Activated naive CD4-positive, alpha-beta T cell treated with anti-CD3 and anti-CD28 coated beads, Interleukin-2, amount 50 U/mL, for 24 hours (primary cell): ENCODE measurements around the gene TANGO2.

Experiments
- H3K27ac Mint-ChIP-seq: one replicate; pipeline ENCODE4 v1.8.0; 2021; ENCODE audit warnings: mild to moderate bottlenecking, mixed read lengths
- H3K27me3 Mint-ChIP-seq: one replicate; pipeline ENCODE4 v1.8.0; 2021; ENCODE audit warnings: mixed read lengths
- H3K36me3 Mint-ChIP-seq: one replicate; pipeline ENCODE4 v1.8.0; 2021; ENCODE audit warnings: mixed read lengths
- H3K4me1 Mint-ChIP-seq: one replicate; pipeline ENCODE4 v1.8.0; 2021; ENCODE audit warnings: mixed read lengths
- H3K4me3 Mint-ChIP-seq: one replicate; pipeline ENCODE4 v1.8.0; 2021; ENCODE audit warnings: mild to moderate bottlenecking, mixed read lengths
- H3K9me3 Mint-ChIP-seq: one replicate; pipeline ENCODE4 v1.8.0; 2021; ENCODE audit warnings: mixed read lengths

TANGO2 gene

GRCh38 chr22:20024650-20025397 lies 3.9 kb downstream of the TANGO2 start:
- no peak overlapping the region for H3K27ac Mint-ChIP-seq
- H3K4me1 Mint-ChIP-seq = peaks cover 48% of the 10 kb centered on the region
- no peak overlapping the region for H3K4me3 Mint-ChIP-seq
- no peaks in the 10 kb centered on the region for H3K9me3 Mint-ChIP-seq
- no peaks in the 10 kb centered on the region for H3K27me3 Mint-ChIP-seq
- no peaks in the 10 kb centered on the region for H3K36me3 Mint-ChIP-seq

- H3K4me1 Mint-ChIP-seq = peaks cover 44% of the 10 kb centered on the region
- H3K27me3 Mint-ChIP-seq = no peaks in the 10 kb centered on the region
- no peak overlapping the region for H3K27ac Mint-ChIP-seq
- H3K4me3 Mint-ChIP-seq = no peak overlapping the region
- no peaks in the 10 kb centered on the region for H3K36me3 Mint-ChIP-seq
- no peaks in the 10 kb centered on the region for H3K9me3 Mint-ChIP-seq
These were observed 4.7 kb downstream of the TANGO2 start for GRCh38 chr22:20025401-20026203.

- no peaks in the 10 kb centered on the region for H3K9me3 Mint-ChIP-seq
- H3K27ac Mint-ChIP-seq = no peak overlapping the region
- H3K4me3 Mint-ChIP-seq = no peak overlapping the region
- peaks cover 44% of the 10 kb centered on the region for H3K4me1 Mint-ChIP-seq
- H3K27me3 Mint-ChIP-seq = no peaks in the 10 kb centered on the region
- no peaks in the 10 kb centered on the region for H3K36me3 Mint-ChIP-seq
These were observed 5.4 kb downstream of the TANGO2 start for GRCh38 chr22:20026204-20026908.

- H3K4me3 Mint-ChIP-seq = no peak overlapping the region
- no peaks in the 10 kb centered on the region for H3K27me3 Mint-ChIP-seq
- peaks cover 45% of the 10 kb centered on the region for H3K4me1 Mint-ChIP-seq
- no peak overlapping the region for H3K27ac Mint-ChIP-seq
- H3K9me3 Mint-ChIP-seq = no peaks in the 10 kb centered on the region
- H3K36me3 Mint-ChIP-seq = no peaks in the 10 kb centered on the region
These were observed 6.2 kb downstream of the TANGO2 start for GRCh38 chr22:20026996-20027601.

GRCh38 chr22:20027966-20028854 lies 7.3 kb downstream of the TANGO2 start:
- H3K9me3 Mint-ChIP-seq = no peaks in the 10 kb centered on the region
- no peaks in the 10 kb centered on the region for H3K27me3 Mint-ChIP-seq
- H3K27ac Mint-ChIP-seq = no peak overlapping the region
- no peak overlapping the region for H3K4me3 Mint-ChIP-seq
- H3K4me1 Mint-ChIP-seq = peaks cover 39% of the 10 kb centered on the region
- H3K36me3 Mint-ChIP-seq = no peaks in the 10 kb centered on the region

- no peaks in the 10 kb centered on the region for H3K27me3 Mint-ChIP-seq
- peaks cover 37% of the 10 kb centered on the region for H3K4me1 Mint-ChIP-seq
- no peak overlapping the region for H3K4me3 Mint-ChIP-seq
- no peaks in the 10 kb centered on the region for H3K9me3 Mint-ChIP-seq
- no peak overlapping the region for H3K27ac Mint-ChIP-seq
- H3K36me3 Mint-ChIP-seq = no peaks in the 10 kb centered on the region
These were observed 8.1 kb downstream of the TANGO2 start for GRCh38 chr22:20028855-20029549.

- Mint-ChIP-seq H3K4me1 (peaks cover 43% of the 10 kb centered on the region), H3K36me3 (no peaks in the 10 kb centered on the region), H3K4me3 (no peak overlapping the region), H3K9me3 (no peaks in the 10 kb centered on the region), H3K27me3 (no peaks in the 10 kb centered on the region), H3K27ac (no peak overlapping the region)
These were observed 8.8 kb downstream of the TANGO2 start for GRCh38 chr22:20029550-20030225.

GRCh38 chr22:20031732-20032406 lies 11.0 kb downstream of the TANGO2 start:
- Mint-ChIP-seq H3K9me3 (no peaks in the 10 kb centered on the region), H3K36me3 (no peaks in the 10 kb centered on the region), H3K27ac (no peak overlapping the region), H3K4me1 (peaks cover 33% of the 10 kb centered on the region), H3K27me3 (no peaks in the 10 kb centered on the region), H3K4me3 (no peak overlapping the region)

DNA sequence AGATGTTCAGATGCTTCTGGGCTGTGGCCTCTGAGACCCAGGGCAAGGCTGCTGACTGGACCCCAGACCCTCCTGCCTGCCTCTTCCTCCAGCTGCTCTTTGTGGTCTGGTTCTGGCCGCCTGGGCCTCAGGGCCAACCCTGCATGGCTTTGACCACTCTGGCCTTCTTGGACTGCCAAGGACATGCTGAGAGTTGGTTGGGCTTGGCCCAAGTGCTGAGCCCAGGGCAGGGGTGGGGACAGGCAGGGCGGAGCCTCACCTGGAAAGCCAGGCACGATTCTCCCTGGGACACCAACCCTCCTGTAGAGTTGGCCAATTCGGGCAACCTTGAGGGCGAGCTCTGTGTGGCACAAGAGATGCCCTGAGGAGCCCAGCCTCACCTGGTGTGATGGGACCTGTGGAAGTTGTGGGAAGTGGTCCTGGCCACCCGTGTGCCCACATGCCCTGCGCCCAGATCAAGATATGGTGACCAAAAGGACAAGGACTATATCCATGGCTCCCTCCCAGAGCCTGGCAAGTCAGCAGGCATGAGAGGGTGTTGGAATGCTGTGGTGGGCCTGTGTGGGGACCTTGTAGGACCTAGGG lies 11.6 kb downstream of the TANGO2 start:
- H3K36me3 Mint-ChIP-seq = no peaks in the 10 kb centered on the region

GRCh38 chr22:20033045-20033706 lies 12.3 kb downstream of the TANGO2 start:
- peaks cover 29% of the 10 kb centered on the region for H3K4me1 Mint-ChIP-seq
- no peak overlapping the region for H3K27ac Mint-ChIP-seq
- no peaks in the 10 kb centered on the region for H3K27me3 Mint-ChIP-seq
- H3K36me3 Mint-ChIP-seq = no peaks in the 10 kb centered on the region
- H3K9me3 Mint-ChIP-seq = no peaks in the 10 kb centered on the region
- no peak overlapping the region for H3K4me3 Mint-ChIP-seq

More for the DNA sequence above, 11.6 kb downstream of the TANGO2 start:
- H3K4me3 Mint-ChIP-seq = no peak overlapping the region
- H3K27me3 Mint-ChIP-seq = no peaks in the 10 kb centered on the region
- no peak overlapping the region for H3K27ac Mint-ChIP-seq
- H3K4me1 Mint-ChIP-seq = peaks cover 29% of the 10 kb centered on the region
- H3K9me3 Mint-ChIP-seq = no peaks in the 10 kb centered on the region

DNA sequence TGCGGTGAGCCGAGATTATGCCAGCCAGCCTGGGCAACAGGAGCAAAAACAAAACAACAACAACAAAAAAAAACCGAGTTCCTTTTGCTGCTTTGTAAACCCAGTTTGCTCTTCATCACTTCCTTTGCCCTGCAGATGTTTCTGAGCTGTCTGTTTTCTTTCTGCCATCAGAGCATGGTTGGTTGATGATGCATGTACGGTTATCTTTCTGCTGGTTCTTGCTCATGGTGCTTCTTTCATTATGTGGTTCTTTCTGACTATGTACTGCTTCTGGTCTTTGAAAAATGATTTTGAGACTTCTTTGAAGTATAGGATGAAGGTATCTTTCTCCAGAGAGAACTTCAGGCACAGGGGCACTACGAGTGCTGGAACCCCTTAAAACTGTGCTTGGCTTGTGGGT lies 13.2 kb downstream of the TANGO2 start:
- Mint-ChIP-seq H3K27me3 (no peaks in the 10 kb centered on the region), H3K27ac (no peak overlapping the region), H3K36me3 (no peaks in the 10 kb centered on the region), H3K9me3 (no peaks in the 10 kb centered on the region), H3K4me1 (peaks cover 29% of the 10 kb centered on the region), H3K4me3 (no peak overlapping the region)

- Mint-ChIP-seq H3K4me1 (peaks cover 24% of the 10 kb centered on the region), H3K36me3 (no peaks in the 10 kb centered on the region), H3K9me3 (no peaks in the 10 kb centered on the region), H3K4me3 (no peak overlapping the region), H3K27me3 (no peaks in the 10 kb centered on the region), H3K27ac (no peak overlapping the region)
These were observed 14.6 kb downstream of the TANGO2 start for GRCh38 chr22:20035375-20036083.
